PFSK-1 (cell line): Measurements from ENCODE around the gene NCOA1.

Experiments used
- FOXP2 ChIP-seq: optimal IDR thresholded peaks from 2 replicates; pipeline ENCODE3; 2011; ENCODE audit warnings: borderline replicate concordance, control low read depth, inconsistent platforms; ENCODE audit not compliant: insufficient read depth; ENCODE audit errors: extremely low read length, extremely low read depth
- POLR2AphosphoS5 ChIP-seq: IDR thresholded peaks from 2 replicates; pipeline ENCODE4 v1.6.1; 2012; ENCODE audit warnings: low read depth, mild to moderate bottlenecking, control low read depth, low read length, moderate library complexity
- REST ChIP-seq, 2 experiments: IDR thresholded peaks; 2 replicates each; pipeline versions ENCODE4 v1.6.1 to v1.8.0; 2011 to 2012; ENCODE audit warnings: low read depth in 2 of 2, low read length in 2 of 2, control low read depth in 1 of 2, inconsistent platforms in 1 of 2, mild to moderate bottlenecking in 1 of 2, moderate library complexity in 1 of 2; ENCODE audit not compliant: insufficient read depth in 1 of 2
- SIN3A ChIP-seq: IDR thresholded peaks from 2 replicates; pipeline ENCODE4 v1.6.1; 2012; ENCODE audit warnings: mild to moderate bottlenecking, low read length, moderate library complexity, borderline replicate concordance; ENCODE audit not compliant: insufficient read depth
- TAF1 ChIP-seq: IDR thresholded peaks from 2 replicates; pipeline ENCODE4 v1.6.1; 2012; ENCODE audit warnings: low read length, control low read depth, borderline replicate concordance; ENCODE audit not compliant: insufficient read depth

Gene NCOA1

GRCh38 chr2:24813691-24814137, 322.7 kb downstream of the NCOA1 start:
- no peak for TF ChIP-seq REST (IDR thresholded peaks at IDR 0.05; ENCODE audit: insufficient read depth in 1 of 2, low read depth in 2 of 2, low read length in 2 of 2)
- no peak for TF ChIP-seq POLR2AphosphoS5
- TF ChIP-seq FOXP2 = no peak
- TF ChIP-seq SIN3A = no peak
- no peak for TF ChIP-seq TAF1

GRCh38 chr2:24814516-24814915, 323.5 kb downstream of the NCOA1 start:
- TF ChIP-seq REST (IDR thresholded peaks at IDR 0.05; ENCODE audit: insufficient read depth in 1 of 2, low read depth in 2 of 2, low read length in 2 of 2) (no peak), TAF1 (no peak), SIN3A (no peak), POLR2AphosphoS5 (no peak), FOXP2 (no peak)

GRCh38 chr2:24815171-24815570, 324.1 kb downstream of the NCOA1 start:
- TF ChIP-seq REST (IDR thresholded peaks at IDR 0.05; ENCODE audit: insufficient read depth in 1 of 2, low read depth in 2 of 2, low read length in 2 of 2) (no peak), TAF1 (no peak), FOXP2 (no peak), SIN3A (no peak), POLR2AphosphoS5 (no peak)

- no peak for TF ChIP-seq SIN3A
Measured at GRCh38 chr2:24816404-24816803, 325.4 kb downstream of the NCOA1 start.

GRCh38 chr2:24816884-24817283, 325.8 kb downstream of the NCOA1 start:
- no peak for TF ChIP-seq TAF1
- no peak for TF ChIP-seq REST (IDR thresholded peaks at IDR 0.05; ENCODE audit: insufficient read depth in 1 of 2, low read depth in 2 of 2, low read length in 2 of 2)
- TF ChIP-seq FOXP2 = no peak
- no peak for TF ChIP-seq POLR2AphosphoS5
- no peak for TF ChIP-seq SIN3A
